ENCODE data around the gene PCDHGA10.
"Not testable (repeated sequence)": the region's sequence is repeated elsewhere in the genome, so short reads cannot be mapped to it uniquely, and the experiment has no call there.

PCDHGA10 gene

GRCh38 chr5:141392429-141393198 lies 20.2 kb upstream of the PCDHGA10 start, which contains the start of gene PCDHGA8:
Gene PCDHGA8 (plus strand): TSS chr5:141392633. CDS start chr5:141392814, 181 bp downstream.
- no peak for DNase-seq (ENCODE audit: low read depth in 2 of 2, low spot score in 1 of 2)

DNA sequence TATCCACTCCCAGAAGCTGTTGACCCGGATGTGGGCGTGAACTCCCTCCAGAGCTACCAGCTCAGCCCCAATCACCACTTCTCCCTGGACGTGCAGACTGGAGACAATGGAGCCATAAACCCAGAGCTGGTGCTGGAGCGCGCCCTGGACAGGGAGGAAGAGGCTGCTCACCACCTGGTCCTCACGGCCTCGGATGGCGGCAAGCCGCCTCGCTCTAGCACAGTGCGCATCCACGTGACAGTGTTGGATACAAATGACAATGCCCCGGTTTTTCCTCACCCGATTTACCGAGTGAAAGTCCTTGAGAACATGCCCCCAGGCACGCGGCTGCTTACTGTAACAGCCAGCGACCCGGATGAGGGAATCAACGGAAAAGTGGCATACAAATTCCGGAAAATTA lies 19.5 kb upstream of the PCDHGA10 start:
- DNase-seq (ENCODE audit: low read depth in 2 of 2, low spot score in 1 of 2) = no peak

GRCh38 chr5:141394401-141395187 lies 18.2 kb upstream of the PCDHGA10 start:
- not testable (repeated sequence) for DNase-seq (ENCODE audit: low read depth in 2 of 2, low spot score in 1 of 2)

GRCh38 chr5:141397756-141398551 lies 14.8 kb upstream of the PCDHGA10 start, which contains the start of gene PCDHGB5:
Gene PCDHGB5 (plus strand): TSS chr5:141397947. CDS start chr5:141398128, 181 bp downstream.
- not testable (repeated sequence) for DNase-seq (ENCODE audit: low read depth in 2 of 2, low spot score in 1 of 2)

- DNase-seq (ENCODE audit: low read depth in 2 of 2, low spot score in 1 of 2) = no peak
Observed at GRCh38 chr5:141398608-141399007, 14.2 kb upstream of the PCDHGA10 start.

DNA sequence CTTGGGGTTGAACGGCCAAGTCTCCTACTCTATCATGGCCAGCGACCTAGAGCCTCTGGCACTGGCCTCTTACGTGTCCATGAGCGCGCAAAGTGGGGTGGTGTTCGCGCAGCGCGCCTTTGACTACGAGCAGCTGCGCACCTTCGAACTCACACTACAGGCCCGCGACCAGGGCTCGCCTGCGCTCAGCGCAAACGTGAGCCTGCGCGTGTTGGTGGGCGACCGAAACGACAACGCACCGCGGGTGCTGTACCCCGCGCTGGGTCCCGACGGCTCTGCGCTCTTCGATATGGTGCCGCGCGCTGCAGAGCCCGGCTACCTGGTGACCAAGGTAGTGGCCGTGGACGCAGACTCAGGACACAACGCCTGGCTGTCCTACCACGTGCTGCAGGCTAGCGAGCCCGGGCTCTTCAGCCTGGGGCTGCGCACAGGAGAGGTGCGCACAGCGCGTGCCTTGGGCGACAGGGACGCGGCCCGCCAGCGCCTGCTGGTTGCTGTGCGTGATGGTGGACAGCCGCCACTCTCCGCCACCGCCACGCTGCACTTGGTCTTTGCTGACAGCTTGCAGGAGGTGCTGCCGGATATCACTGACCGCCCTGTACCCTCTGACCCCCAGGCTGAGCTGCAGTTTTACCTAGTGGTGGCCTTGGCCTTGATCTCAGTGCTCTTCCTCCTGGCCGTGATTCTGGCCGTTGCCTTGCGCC lies 13.1 kb upstream of the PCDHGA10 start:
- no peak for DNase-seq (ENCODE audit: low read depth in 2 of 2, low spot score in 1 of 2)

GRCh38 chr5:141402553-141403243 lies 10.1 kb upstream of the PCDHGA10 start, which contains the start of gene PCDHGA9:
Gene PCDHGA9 (plus strand): TSS chr5:141402778. CDS start chr5:141402953, 175 bp downstream.
- DNase-seq (ENCODE audit: low read depth in 2 of 2, low spot score in 1 of 2) = no peak

DNA sequence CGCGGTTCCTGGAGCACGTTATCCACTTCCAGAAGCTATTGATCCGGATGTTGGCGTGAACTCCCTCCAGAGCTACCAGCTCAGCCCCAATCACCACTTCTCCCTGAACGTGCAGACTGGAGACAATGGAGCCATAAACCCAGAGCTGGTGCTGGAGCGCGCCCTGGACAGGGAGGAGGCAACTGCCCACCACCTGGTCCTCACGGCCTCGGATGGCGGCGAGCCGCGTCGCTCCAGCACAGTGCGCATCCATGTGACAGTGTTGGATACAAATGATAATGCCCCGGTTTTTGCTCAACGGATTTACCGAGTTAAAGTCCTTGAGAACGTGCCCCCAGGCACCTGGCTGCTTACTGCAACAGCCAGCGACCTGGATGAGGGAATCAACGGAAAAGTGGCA lies 9.4 kb upstream of the PCDHGA10 start:
- DNase-seq (ENCODE audit: low read depth in 2 of 2, low spot score in 1 of 2) = no peak

- not testable (repeated sequence) for DNase-seq (ENCODE audit: low read depth in 2 of 2, low spot score in 1 of 2)
Observed at GRCh38 chr5:141407790-141408505, 4.8 kb upstream of the PCDHGA10 start, which contains the start of gene PCDHGB6. Gene PCDHGB6 (plus strand): TSS chr5:141408021. CDS start chr5:141408203, 182 bp downstream.

GRCh38 chr5:141409598-141410306 lies 3.0 kb upstream of the PCDHGA10 start:
- DNase-seq (ENCODE audit: low read depth in 2 of 2, low spot score in 1 of 2) = no peak

DNA sequence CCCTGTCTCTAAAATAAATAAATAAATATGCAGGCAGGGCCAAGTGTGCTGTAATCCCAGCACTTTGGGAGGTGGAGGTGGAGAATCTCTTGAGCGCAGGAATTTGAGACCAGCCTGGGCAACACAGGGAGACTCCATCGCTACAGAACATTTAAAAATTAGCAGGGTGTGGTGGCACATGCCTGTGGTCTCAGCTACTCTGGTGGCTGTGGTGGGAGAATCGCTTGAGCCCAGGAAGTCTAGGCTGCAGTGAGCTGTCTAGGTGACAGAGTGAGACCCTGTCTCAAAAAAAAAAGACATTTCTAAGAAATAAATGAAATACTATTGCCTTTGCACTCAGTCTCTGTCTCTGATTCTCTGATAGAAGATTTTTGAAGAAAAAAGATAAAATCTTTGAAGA lies 1.2 kb upstream of the PCDHGA10 start:
- DNase-seq (ENCODE audit: low read depth in 2 of 2, low spot score in 1 of 2) = no peak

DNA sequence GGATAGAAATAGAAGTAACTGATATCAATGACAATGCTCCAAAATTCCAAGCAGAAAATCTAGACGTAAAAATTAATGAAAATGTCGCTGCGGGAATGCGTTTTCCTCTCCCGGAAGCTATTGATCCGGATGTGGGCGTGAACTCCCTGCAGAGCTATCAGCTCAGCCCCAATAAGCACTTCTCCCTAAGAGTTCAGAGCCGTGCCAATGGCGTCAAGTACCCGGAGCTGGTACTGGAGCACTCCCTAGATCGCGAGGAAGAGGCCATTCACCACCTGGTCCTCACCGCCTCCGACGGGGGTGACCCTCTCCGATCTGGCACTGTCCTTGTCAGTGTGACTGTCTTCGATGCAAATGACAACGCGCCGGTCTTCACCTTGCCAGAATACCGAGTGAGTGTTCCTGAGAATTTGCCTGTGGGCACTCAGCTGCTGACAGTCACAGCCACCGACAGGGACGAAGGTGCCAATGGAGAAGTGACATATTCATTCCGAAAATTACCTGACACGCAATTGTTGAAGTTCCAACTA lies 818 bp downstream of the PCDHGA10 start:
- no peak for DNase-seq (ENCODE audit: low read depth in 2 of 2, low spot score in 1 of 2)

- DNase-seq (ENCODE audit: low read depth in 2 of 2, low spot score in 1 of 2) = not testable (repeated sequence)
Observed at GRCh38 chr5:141414548-141415274, 1.9 kb downstream of the PCDHGA10 start.

- DNase-seq (ENCODE audit: low read depth in 2 of 2, low spot score in 1 of 2) = not testable (repeated sequence)
Observed at GRCh38 chr5:141415275-141415618, 2.5 kb downstream of the PCDHGA10 start.

DNA sequence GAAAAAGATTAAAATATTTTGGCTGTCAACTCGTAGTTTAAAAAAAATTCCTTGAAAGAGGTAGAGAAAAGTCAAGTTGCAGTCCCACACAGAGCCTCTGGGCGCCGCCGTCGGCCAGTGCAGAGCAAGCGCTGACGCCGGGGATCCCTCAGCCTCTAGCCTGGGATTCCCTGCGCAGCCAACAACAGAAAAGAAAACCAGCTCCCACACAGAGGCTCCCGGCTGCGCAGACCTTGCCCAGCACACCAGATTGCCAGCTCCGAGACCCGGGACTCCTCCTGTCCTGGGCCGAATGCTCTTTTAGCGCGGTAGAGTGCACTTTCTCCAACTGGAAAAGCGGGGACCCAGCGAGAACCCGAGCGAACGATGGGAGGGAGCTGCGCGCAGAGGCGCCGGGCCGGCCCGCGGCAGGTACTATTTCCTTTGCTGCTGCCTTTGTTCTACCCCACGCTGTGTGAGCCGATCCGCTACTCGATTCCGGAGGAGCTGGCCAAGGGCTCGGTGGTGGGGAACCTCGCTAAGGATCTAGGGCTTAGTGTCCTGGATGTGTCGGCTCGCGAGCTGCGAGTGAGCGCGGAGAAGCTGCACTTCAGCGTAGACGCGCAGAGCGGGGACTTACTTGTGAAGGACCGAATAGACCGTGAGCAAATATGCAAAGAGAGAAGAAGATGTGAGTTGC lies 4.8 kb downstream of the PCDHGA10 start, which contains the start of gene PCDHGB7:
PCDHGB7 (plus strand) TSS at position 184 of the 679 bp plus-strand sequence; CDS start at position 367, 183 bp downstream.
- not testable (repeated sequence) for DNase-seq (ENCODE audit: low read depth in 2 of 2, low spot score in 1 of 2)

GRCh38 chr5:141419074-141419880 lies 6.5 kb downstream of the PCDHGA10 start:
- DNase-seq (ENCODE audit: low read depth in 2 of 2, low spot score in 1 of 2) = no peak
